Testis (tissue), 2 donors: ENCODE data around the gene SMIM10L2A.
"Not testable (repeated sequence)": the region's sequence is repeated elsewhere in the genome, so short reads cannot be mapped to it uniquely, and the experiment has no call there.

Source experiments
- POLR2A ChIP-seq: fragments of 450-650 bp; IDR thresholded peaks from one replicate; pipeline ENCODE4 v1.6.1; 2017; ENCODE audit warnings: antibody characterized with exemption, mild to moderate bottlenecking, moderate library complexity
- TF ChIP-seq, protein P1 (sequence below), 3 experiments: fragments of 450-650 bp in 2 of 3; fragments of 200-600 bp in 1 of 3; sonication (generic) in 1 of 3; IDR thresholded peaks; one replicate each; pipeline ENCODE4 v1.5.1; 2016 to 2019; ENCODE audit warnings: antibody characterized with exemption in 3 of 3, mild to moderate bottlenecking in 2 of 3, moderate library complexity in 1 of 3

DNA sequence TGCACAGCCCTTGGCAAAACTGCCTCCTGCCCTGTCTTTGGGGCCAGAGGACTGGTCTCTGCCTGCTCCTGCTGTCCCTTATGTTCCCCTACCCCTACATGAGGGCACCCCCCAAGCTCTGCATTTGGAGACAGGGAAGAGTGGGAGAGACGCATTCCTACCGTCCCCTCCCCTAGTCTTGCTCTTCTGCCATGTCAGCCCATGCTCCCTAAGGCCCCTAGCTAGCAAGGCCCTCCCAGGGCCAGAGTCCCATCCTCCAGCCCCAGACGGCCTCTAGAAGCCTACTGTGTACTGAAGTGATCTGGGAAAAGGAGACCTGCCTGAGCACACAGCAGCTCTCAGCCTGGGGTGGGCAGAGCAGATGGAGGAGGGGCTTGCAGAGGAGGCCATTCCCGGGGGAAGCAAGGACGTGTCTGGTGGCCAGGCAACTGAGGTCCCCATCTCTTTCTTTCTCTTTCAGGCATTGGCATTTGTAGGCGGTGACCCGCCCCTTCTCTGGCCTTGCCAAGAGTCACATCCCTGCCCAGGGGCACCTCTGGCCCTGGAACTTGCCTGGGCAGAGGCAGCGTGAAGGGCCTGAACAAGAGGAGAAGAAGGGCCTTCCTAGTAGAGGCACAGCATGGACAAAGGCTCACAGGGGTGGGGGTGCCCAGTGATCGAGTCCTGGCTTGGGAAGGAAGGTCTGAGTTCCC lies 1.6 kb downstream of the SMIM10L2A start:
- TF ChIP-seq, protein P1, sequence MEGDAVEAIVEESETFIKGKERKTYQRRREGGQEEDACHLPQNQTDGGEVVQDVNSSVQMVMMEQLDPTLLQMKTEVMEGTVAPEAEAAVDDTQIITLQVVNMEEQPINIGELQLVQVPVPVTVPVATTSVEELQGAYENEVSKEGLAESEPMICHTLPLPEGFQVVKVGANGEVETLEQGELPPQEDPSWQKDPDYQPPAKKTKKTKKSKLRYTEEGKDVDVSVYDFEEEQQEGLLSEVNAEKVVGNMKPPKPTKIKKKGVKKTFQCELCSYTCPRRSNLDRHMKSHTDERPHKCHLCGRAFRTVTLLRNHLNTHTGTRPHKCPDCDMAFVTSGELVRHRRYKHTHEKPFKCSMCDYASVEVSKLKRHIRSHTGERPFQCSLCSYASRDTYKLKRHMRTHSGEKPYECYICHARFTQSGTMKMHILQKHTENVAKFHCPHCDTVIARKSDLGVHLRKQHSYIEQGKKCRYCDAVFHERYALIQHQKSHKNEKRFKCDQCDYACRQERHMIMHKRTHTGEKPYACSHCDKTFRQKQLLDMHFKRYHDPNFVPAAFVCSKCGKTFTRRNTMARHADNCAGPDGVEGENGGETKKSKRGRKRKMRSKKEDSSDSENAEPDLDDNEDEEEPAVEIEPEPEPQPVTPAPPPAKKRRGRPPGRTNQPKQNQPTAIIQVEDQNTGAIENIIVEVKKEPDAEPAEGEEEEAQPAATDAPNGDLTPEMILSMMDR (IDR thresholded peaks at IDR 0.05): not testable (repeated sequence)
- not testable (repeated sequence) for TF ChIP-seq POLR2A
